WTC11 (cell line): ENCODE measurements around the gene TMEM165. TPM values are rescaled to one million over a fixed set of nuclear protein-coding genes. Genes with fewer than 3 reads are reported as not detected.

Experiments
- ATAC-seq: fragments of 200-7000 bp; cut with Tn5 transposase; 2 replicates; pipeline ENCODE4 v1.10.0; 2021; ENCODE audit warnings: mild to moderate bottlenecking, moderate library complexity
- CTCF ChIA-PET: fragments of 300-600 bp; sonication (Branson Sonifier 250); formaldehyde crosslinking; loops from one replicate; lab custom pipeline; 2021; ENCODE audit warnings: antibody characterized with exemption; lab: Charles Lee
- POLR2A ChIA-PET: fragments of 350-600 bp; sonication (Branson Sonifier 250); formaldehyde crosslinking; loops from one replicate; lab custom pipeline; 2021; ENCODE audit warnings: antibody characterized with exemption; lab: Charles Lee
- DNase-seq: peaks from one replicate; pipeline ENCODE4 v3.0.0; 2021; ENCODE audit warnings: low spot score
- H3K27ac Mint-ChIP-seq: 2 replicates; pipeline ENCODE4 v1.8.0; 2021; ENCODE audit warnings: mixed read lengths
- H3K27me3 Mint-ChIP-seq: 2 replicates; pipeline ENCODE4 v1.8.0; 2021; ENCODE audit warnings: low read depth, mild to moderate bottlenecking, moderate library complexity, mixed read lengths
- H3K36me3 Mint-ChIP-seq: 2 replicates; pipeline ENCODE4 v1.8.0; 2021; ENCODE audit warnings: mixed read lengths
- H3K4me1 Mint-ChIP-seq: 2 replicates; pipeline ENCODE4 v1.8.0; 2022; ENCODE audit warnings: mixed read lengths
- H3K4me3 Mint-ChIP-seq: 2 replicates; pipeline ENCODE4 v1.8.0; 2021; ENCODE audit warnings: mild to moderate bottlenecking, moderate library complexity, mixed read lengths
- H3K9me3 Mint-ChIP-seq: 2 replicates; pipeline ENCODE4 v1.8.0; 2021; ENCODE audit warnings: mixed read lengths
- ATF1 ChIP-seq: sonication (generic); formaldehyde crosslinking; IDR thresholded peaks from 2 replicates; pipeline ENCODE4 v1.8.1; 2023; ENCODE audit warnings: mild to moderate bottlenecking, moderate library complexity, missing genetic modification reagents
- CDX4 ChIP-seq: fragments of 250-450 bp; sonication (Bioruptor Pico); IDR thresholded peaks from 2 replicates; pipeline ENCODE4 v1.9.0; 2021; ENCODE audit warnings: moderate library complexity, mild to moderate bottlenecking, inconsistent platforms, borderline replicate concordance
- E2F5 ChIP-seq: sonication (generic); formaldehyde crosslinking; IDR thresholded peaks from 2 replicates; pipeline ENCODE4 v1.8.1; 2022; ENCODE audit warnings: mild to moderate bottlenecking, moderate library complexity, missing genetic modification reagents
- ELF4 ChIP-seq: sonication (generic); formaldehyde crosslinking; IDR thresholded peaks from 2 replicates; pipeline ENCODE4 v1.8.1; 2022; ENCODE audit warnings: low read depth, mild to moderate bottlenecking, moderate library complexity, missing genetic modification reagents
- NFE2L1 ChIP-seq: sonication (generic); formaldehyde crosslinking; IDR thresholded peaks from 2 replicates; pipeline ENCODE4 v1.8.1; 2023; ENCODE audit warnings: missing genetic modification reagents
- NR1H2 ChIP-seq: sonication (generic); formaldehyde crosslinking; IDR thresholded peaks from 2 replicates; pipeline ENCODE4 v1.9.0; 2021; ENCODE audit warnings: mild to moderate bottlenecking, moderate library complexity, missing genetic modification reagents
- RORB ChIP-seq: fragments of 250-450 bp; sonication (Bioruptor Pico); IDR thresholded peaks from 2 replicates; pipeline ENCODE4 v1.9.0; 2021; ENCODE audit warnings: mild to moderate bottlenecking
- USF1 ChIP-seq: sonication (generic); formaldehyde crosslinking; IDR thresholded peaks from 2 replicates; pipeline ENCODE4 v1.8.0; 2022; ENCODE audit warnings: mild to moderate bottlenecking, missing genetic modification reagents
- ZBTB21 ChIP-seq: sonication (generic); formaldehyde crosslinking; IDR thresholded peaks from 2 replicates; pipeline ENCODE4 v1.8.1; 2023; ENCODE audit warnings: mild to moderate bottlenecking, missing genetic modification reagents, borderline replicate concordance
- ZMAT4 ChIP-seq: fragments of 250-450 bp; sonication (Bioruptor Pico); IDR thresholded peaks from 2 replicates; pipeline ENCODE4 v1.9.0; 2021; ENCODE audit warnings: mild to moderate bottlenecking
- ZNF219 ChIP-seq: sonication (generic); formaldehyde crosslinking; IDR thresholded peaks from 2 replicates; pipeline ENCODE4 v1.8.0; 2023; ENCODE audit warnings: missing genetic modification reagents, mild to moderate bottlenecking, borderline replicate concordance
- ZNF423 ChIP-seq: fragments of 250-450 bp; sonication (Bioruptor Pico); IDR thresholded peaks from 2 replicates; pipeline ENCODE4 v2.1.2; 2022; ENCODE audit warnings: mild to moderate bottlenecking, moderate library complexity
- ZNF425 ChIP-seq: fragments of 250-450 bp; sonication (Bioruptor Pico); conservative IDR thresholded peaks from 2 replicates; pipeline ENCODE4 v1.9.0; 2021; ENCODE audit warnings: mild to moderate bottlenecking
- total RNA-seq: library from RNA; stranded (reverse); gene quantifications from 3 replicates; pipeline ENCODE4 v1.2.3, GENCODE V29; 2021
- TF ChIP-seq, protein P1 (sequence below): sonication (generic); formaldehyde crosslinking; IDR thresholded peaks from 2 replicates; pipeline ENCODE4 v1.8.0; 2023; ENCODE audit warnings: missing genetic modification reagents, mild to moderate bottlenecking, borderline replicate concordance
- TF ChIP-seq, protein P2 (sequence below): sonication (generic); formaldehyde crosslinking; conservative IDR thresholded peaks from 2 replicates; pipeline ENCODE4 v1.8.1; 2023; ENCODE audit warnings: mild to moderate bottlenecking, low read depth, missing genetic modification reagents, moderate library complexity
- TF ChIP-seq, protein P3 (sequence below): fragments of 250-450 bp; sonication (Bioruptor Pico); IDR thresholded peaks from 2 replicates; pipeline ENCODE4 v1.8.0; 2021; ENCODE audit warnings: mild to moderate bottlenecking
- TF ChIP-seq, protein P4 (sequence below): sonication (generic); formaldehyde crosslinking; IDR thresholded peaks from 2 replicates; pipeline ENCODE4 v1.8.1; 2023; ENCODE audit warnings: mild to moderate bottlenecking, moderate library complexity, missing genetic modification reagents
- TF ChIP-seq, protein P5 (sequence below): sonication (generic); formaldehyde crosslinking; IDR thresholded peaks from 2 replicates; pipeline ENCODE4 v1.8.1; 2022; ENCODE audit warnings: low read depth, missing genetic modification reagents, borderline replicate concordance

TMEM165 gene
- total RNA-seq, 1 experiment from 2014 or later = 88.6 TPM

GRCh38 chr4:55437823-55438222 lies 42.1 kb downstream of the TMEM165 start (continued):
- TF ChIP-seq, protein P1, sequence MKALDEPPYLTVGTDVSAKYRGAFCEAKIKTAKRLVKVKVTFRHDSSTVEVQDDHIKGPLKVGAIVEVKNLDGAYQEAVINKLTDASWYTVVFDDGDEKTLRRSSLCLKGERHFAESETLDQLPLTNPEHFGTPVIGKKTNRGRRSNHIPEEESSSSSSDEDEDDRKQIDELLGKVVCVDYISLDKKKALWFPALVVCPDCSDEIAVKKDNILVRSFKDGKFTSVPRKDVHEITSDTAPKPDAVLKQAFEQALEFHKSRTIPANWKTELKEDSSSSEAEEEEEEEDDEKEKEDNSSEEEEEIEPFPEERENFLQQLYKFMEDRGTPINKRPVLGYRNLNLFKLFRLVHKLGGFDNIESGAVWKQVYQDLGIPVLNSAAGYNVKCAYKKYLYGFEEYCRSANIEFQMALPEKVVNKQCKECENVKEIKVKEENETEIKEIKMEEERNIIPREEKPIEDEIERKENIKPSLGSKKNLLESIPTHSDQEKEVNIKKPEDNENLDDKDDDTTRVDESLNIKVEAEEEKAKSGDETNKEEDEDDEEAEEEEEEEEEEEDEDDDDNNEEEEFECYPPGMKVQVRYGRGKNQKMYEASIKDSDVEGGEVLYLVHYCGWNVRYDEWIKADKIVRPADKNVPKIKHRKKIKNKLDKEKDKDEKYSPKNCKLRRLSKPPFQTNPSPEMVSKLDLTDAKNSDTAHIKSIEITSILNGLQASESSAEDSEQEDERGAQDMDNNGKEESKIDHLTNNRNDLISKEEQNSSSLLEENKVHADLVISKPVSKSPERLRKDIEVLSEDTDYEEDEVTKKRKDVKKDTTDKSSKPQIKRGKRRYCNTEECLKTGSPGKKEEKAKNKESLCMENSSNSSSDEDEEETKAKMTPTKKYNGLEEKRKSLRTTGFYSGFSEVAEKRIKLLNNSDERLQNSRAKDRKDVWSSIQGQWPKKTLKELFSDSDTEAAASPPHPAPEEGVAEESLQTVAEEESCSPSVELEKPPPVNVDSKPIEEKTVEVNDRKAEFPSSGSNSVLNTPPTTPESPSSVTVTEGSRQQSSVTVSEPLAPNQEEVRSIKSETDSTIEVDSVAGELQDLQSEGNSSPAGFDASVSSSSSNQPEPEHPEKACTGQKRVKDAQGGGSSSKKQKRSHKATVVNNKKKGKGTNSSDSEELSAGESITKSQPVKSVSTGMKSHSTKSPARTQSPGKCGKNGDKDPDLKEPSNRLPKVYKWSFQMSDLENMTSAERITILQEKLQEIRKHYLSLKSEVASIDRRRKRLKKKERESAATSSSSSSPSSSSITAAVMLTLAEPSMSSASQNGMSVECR (CRISPR knock-in tag) = no peak
- TF ChIP-seq ZBTB21 (CRISPR knock-in tag) = no peak
- TF ChIP-seq ZNF425 (CRISPR knock-in tag) = no peak
- no peak for TF ChIP-seq ELF4
- TF ChIP-seq USF1 (CRISPR knock-in tag) = no peak
- TF ChIP-seq, protein P2, sequence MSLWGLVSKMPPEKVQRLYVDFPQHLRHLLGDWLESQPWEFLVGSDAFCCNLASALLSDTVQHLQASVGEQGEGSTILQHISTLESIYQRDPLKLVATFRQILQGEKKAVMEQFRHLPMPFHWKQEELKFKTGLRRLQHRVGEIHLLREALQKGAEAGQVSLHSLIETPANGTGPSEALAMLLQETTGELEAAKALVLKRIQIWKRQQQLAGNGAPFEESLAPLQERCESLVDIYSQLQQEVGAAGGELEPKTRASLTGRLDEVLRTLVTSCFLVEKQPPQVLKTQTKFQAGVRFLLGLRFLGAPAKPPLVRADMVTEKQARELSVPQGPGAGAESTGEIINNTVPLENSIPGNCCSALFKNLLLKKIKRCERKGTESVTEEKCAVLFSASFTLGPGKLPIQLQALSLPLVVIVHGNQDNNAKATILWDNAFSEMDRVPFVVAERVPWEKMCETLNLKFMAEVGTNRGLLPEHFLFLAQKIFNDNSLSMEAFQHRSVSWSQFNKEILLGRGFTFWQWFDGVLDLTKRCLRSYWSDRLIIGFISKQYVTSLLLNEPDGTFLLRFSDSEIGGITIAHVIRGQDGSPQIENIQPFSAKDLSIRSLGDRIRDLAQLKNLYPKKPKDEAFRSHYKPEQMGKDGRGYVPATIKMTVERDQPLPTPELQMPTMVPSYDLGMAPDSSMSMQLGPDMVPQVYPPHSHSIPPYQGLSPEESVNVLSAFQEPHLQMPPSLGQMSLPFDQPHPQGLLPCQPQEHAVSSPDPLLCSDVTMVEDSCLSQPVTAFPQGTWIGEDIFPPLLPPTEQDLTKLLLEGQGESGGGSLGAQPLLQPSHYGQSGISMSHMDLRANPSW (CRISPR knock-in tag) = no peak
- no peak for TF ChIP-seq CDX4 (CRISPR knock-in tag)
- TF ChIP-seq, protein P3, sequence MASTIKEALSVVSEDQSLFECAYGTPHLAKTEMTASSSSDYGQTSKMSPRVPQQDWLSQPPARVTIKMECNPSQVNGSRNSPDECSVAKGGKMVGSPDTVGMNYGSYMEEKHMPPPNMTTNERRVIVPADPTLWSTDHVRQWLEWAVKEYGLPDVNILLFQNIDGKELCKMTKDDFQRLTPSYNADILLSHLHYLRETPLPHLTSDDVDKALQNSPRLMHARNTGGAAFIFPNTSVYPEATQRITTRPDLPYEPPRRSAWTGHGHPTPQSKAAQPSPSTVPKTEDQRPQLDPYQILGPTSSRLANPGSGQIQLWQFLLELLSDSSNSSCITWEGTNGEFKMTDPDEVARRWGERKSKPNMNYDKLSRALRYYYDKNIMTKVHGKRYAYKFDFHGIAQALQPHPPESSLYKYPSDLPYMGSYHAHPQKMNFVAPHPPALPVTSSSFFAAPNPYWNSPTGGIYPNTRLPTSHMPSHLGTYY (CRISPR knock-in tag) = no peak
- TF ChIP-seq, protein P4, sequence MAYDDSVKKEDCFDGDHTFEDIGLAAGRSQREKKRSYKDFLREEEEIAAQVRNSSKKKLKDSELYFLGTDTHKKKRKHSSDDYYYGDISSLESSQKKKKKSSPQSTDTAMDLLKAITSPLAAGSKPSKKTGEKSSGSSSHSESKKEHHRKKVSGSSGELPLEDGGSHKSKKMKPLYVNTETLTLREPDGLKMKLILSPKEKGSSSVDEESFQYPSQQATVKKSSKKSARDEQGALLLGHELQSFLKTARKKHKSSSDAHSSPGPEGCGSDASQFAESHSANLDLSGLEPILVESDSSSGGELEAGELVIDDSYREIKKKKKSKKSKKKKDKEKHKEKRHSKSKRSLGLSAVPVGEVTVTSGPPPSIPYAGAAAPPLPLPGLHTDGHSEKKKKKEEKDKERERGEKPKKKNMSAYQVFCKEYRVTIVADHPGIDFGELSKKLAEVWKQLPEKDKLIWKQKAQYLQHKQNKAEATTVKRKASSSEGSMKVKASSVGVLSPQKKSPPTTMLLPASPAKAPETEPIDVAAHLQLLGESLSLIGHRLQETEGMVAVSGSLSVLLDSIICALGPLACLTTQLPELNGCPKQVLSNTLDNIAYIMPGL = no peak
- TF ChIP-seq NR1H2 (CRISPR knock-in tag) = no peak

GRCh38 chr4:55438314-55438713 lies 42.6 kb downstream of the TMEM165 start:
- H3K27ac Mint-ChIP-seq = no peak overlapping the region; the same call in 1 of the 2 replicates
- TF ChIP-seq ZNF219 (CRISPR knock-in tag) = no peak
- no peak for TF ChIP-seq NFE2L1
- TF ChIP-seq ELF4 = no peak
- TF ChIP-seq, protein P5, sequence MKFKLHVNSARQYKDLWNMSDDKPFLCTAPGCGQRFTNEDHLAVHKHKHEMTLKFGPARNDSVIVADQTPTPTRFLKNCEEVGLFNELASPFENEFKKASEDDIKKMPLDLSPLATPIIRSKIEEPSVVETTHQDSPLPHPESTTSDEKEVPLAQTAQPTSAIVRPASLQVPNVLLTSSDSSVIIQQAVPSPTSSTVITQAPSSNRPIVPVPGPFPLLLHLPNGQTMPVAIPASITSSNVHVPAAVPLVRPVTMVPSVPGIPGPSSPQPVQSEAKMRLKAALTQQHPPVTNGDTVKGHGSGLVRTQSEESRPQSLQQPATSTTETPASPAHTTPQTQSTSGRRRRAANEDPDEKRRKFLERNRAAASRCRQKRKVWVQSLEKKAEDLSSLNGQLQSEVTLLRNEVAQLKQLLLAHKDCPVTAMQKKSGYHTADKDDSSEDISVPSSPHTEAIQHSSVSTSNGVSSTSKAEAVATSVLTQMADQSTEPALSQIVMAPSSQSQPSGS (CRISPR knock-in tag) = no peak
- TF ChIP-seq ATF1 (CRISPR knock-in tag) = no peak
- TF ChIP-seq E2F5 (CRISPR knock-in tag) = no peak
- no peak for TF ChIP-seq ZMAT4 (CRISPR knock-in tag)
- no peak for TF ChIP-seq RORB
- TF ChIP-seq ZNF423 (CRISPR knock-in tag) = no peak
- no peak for TF ChIP-seq ZBTB21 (CRISPR knock-in tag)
- no peak for DNase-seq
- peaks cover 11% of the 10 kb centered on the region for H3K4me1 Mint-ChIP-seq
- ChIA-PET POLR2A (interaction anchor here (0.5 kb wide), 1 partner anchor 365 kb away, joined by 3 read pairs; no protein-coding TSS in a partner anchor), CTCF (no interaction called here)
- H3K36me3 Mint-ChIP-seq = peaks cover 47% of the 10 kb centered on the region
- no peaks in the 10 kb centered on the region for H3K27me3 Mint-ChIP-seq
- H3K4me3 Mint-ChIP-seq = no peak overlapping the region
- no peaks in the 10 kb centered on the region for H3K9me3 Mint-ChIP-seq
- ATAC-seq = no peak
